H1 (cell line): ENCODE results near the gene ACTR1A. TPM values are rescaled to one million over a fixed set of nuclear protein-coding genes. Genes with fewer than 3 reads are reported as not detected.

Experiments
- CTCF ChIA-PET: fragments of 300-600 bp; sonication (Branson Sonifier 250); formaldehyde crosslinking; loops from one replicate; lab custom pipeline; 2021; ENCODE audit not compliant: partially characterized antibody; lab: Charles Lee
- POLR2A ChIA-PET: fragments of 300-600 bp; sonication (Branson Sonifier 250); formaldehyde crosslinking; loops from one replicate; lab custom pipeline; 2021; ENCODE audit warnings: inconsistent platforms; ENCODE audit not compliant: partially characterized antibody; lab: Charles Lee
- DNase-seq, 2 experiments: peaks; one replicate each; pipeline versions ENCODE4 v3.0.0 to v3.0.0-alpha.2; 2010 to 2022; ENCODE audit warnings: low spot score in 2 of 2, low read depth in 1 of 2, mixed read lengths in 1 of 2
- FAIRE-seq: peaks from 2 replicates; lab custom pipeline; 2011; peaks lifted over from hg19 to GRCh38; lab: Jason Lieb, UNC
- H2AFZ ChIP-seq: 2 replicates; pipeline ENCODE4 v1.8.1; 2012; ENCODE audit warnings: low read length, inconsistent platforms
- H2AK5ac ChIP-seq: 2 replicates; pipeline ENCODE4 v1.6.1; 2013; ENCODE audit warnings: low read depth, low read length
- H2BK120ac ChIP-seq: replicated peaks from 2 replicates; pipeline ENCODE3; 2013; ENCODE audit warnings: low read depth, low read length, inconsistent platforms
- H2BK12ac ChIP-seq: 2 replicates; pipeline ENCODE4 v1.6.1; 2013; ENCODE audit warnings: low read depth, low read length
- H2BK15ac ChIP-seq: 2 replicates; pipeline ENCODE4 v1.6.1; 2013; ENCODE audit warnings: low read length
- H2BK20ac ChIP-seq: 2 replicates; pipeline ENCODE4 v1.6.1; 2013; ENCODE audit warnings: low read length
- H2BK5ac ChIP-seq: 2 replicates; pipeline ENCODE4 v1.6.1; 2013; ENCODE audit warnings: low read depth, low read length
- H3K14ac ChIP-seq: 2 replicates; pipeline ENCODE4 v1.6.1; 2013; ENCODE audit warnings: inconsistent platforms; ENCODE audit not compliant: insufficient read length
- H3K18ac ChIP-seq: 2 replicates; pipeline ENCODE4 v1.6.1; 2013; ENCODE audit warnings: low read length; ENCODE audit errors: extremely low read depth
- H3K23ac ChIP-seq: 2 replicates; pipeline ENCODE4 v1.6.1; 2013; ENCODE audit warnings: inconsistent platforms; ENCODE audit not compliant: insufficient read length
- H3K23me2 ChIP-seq: 2 replicates; pipeline ENCODE4 v1.6.1; 2013; ENCODE audit warnings: low read depth, low read length
- H3K27ac ChIP-seq: 2 replicates; pipeline ENCODE4 v1.6.1; 2011; ENCODE audit warnings: low read depth, low read length, inconsistent platforms
- H3K27me3 ChIP-seq, 4 experiments: replicated peaks in 1 of 4; 1 replicate in 1 of 4; 2 replicates in 3 of 4; pipeline versions ENCODE4 v1.6.1 to v1.8.1; 2011 to 2013; ENCODE audit warnings: low read length in 3 of 4, mild to moderate bottlenecking in 3 of 4, inconsistent platforms in 2 of 4, mixed read lengths in 2 of 4, moderate library complexity in 1 of 4; ENCODE audit not compliant: control insufficient read depth in 3 of 4, insufficient read depth in 3 of 4; ENCODE audit errors: extremely low read depth in 1 of 4
- H3K36me3 ChIP-seq, 4 experiments: 2 replicates each; pipeline versions ENCODE4 v1.6.1 to v1.8.1; 2011 to 2013; ENCODE audit warnings: mild to moderate bottlenecking in 4 of 4, low read length in 3 of 4, moderate library complexity in 2 of 4, control low read depth in 1 of 4, inconsistent platforms in 1 of 4; ENCODE audit not compliant: insufficient read depth in 4 of 4, control insufficient read depth in 2 of 4
- H3K4ac ChIP-seq: replicated peaks from 2 replicates; pipeline ENCODE3; 2013; ENCODE audit warnings: low read length, low read depth, mixed read lengths, inconsistent platforms; ENCODE audit not compliant: insufficient read length
- H3K4me1 ChIP-seq, 4 experiments: replicated peaks in 1 of 4; 1 replicate in 1 of 4; 2 replicates in 3 of 4; pipeline versions ENCODE4 v1.6.1 to v1.8.1; 2011 to 2013; ENCODE audit warnings: low read length in 3 of 4, inconsistent platforms in 2 of 4, mixed read lengths in 1 of 4; ENCODE audit not compliant: insufficient read depth in 4 of 4, control insufficient read depth in 3 of 4
- H3K4me2 ChIP-seq, 2 experiments: 2 replicates each; pipeline versions ENCODE4 v1.6.1 to v1.8.1; 2011 to 2013; ENCODE audit warnings: low read depth in 2 of 2, low read length in 2 of 2, control low read depth in 1 of 2, inconsistent platforms in 1 of 2, mild to moderate bottlenecking in 1 of 2; ENCODE audit not compliant: insufficient read depth in 1 of 2
- H3K4me3 ChIP-seq, 4 experiments: fragments of 200-600, 300-600 bp in 1 of 4; sonication (generic), shearing (Covaris generic), sonication (Bioruptor Twin) in 1 of 4; 2 replicates each; pipeline versions ENCODE4 v1.5.1 to v1.8.1; 2011 to 2016; ENCODE audit warnings: low read length in 4 of 4, low read depth in 3 of 4, control low read depth in 2 of 4, inconsistent platforms in 2 of 4, mild to moderate bottlenecking in 2 of 4, mixed read lengths in 1 of 4, moderate library complexity in 1 of 4; ENCODE audit not compliant: insufficient read depth in 2 of 4; ENCODE audit errors: extremely low read depth in 1 of 4
- H3K56ac ChIP-seq: replicated peaks from 2 replicates; pipeline ENCODE3; 2013; ENCODE audit warnings: low read depth, mild to moderate bottlenecking, mixed read lengths, low read length, inconsistent platforms; ENCODE audit not compliant: insufficient read length
- H3K79me1 ChIP-seq: 2 replicates; pipeline ENCODE4 v1.6.1; 2013; ENCODE audit warnings: low read depth, low read length, control low read depth
- H3K79me2 ChIP-seq, 2 experiments: 2 replicates each; pipeline versions ENCODE4 v1.6.1 to v1.8.1; 2012 to 2013; ENCODE audit warnings: low read length in 2 of 2, mild to moderate bottlenecking in 2 of 2, inconsistent platforms in 1 of 2; ENCODE audit not compliant: insufficient read depth in 2 of 2, control insufficient read depth in 1 of 2
- H3K9ac ChIP-seq, 4 experiments: replicated peaks in 1 of 4; 1 replicate in 1 of 4; 2 replicates in 3 of 4; pipeline versions ENCODE4 v1.6.1 to v1.8.1; 2011 to 2013; ENCODE audit warnings: low read depth in 3 of 4, low read length in 3 of 4, control low read depth in 2 of 4, mild to moderate bottlenecking in 2 of 4, moderate library complexity in 2 of 4, inconsistent platforms in 1 of 4; ENCODE audit errors: extremely low read depth in 1 of 4
- H3K9me3 ChIP-seq, 2 experiments: 2 replicates each; pipeline versions ENCODE4 v1.6.1 to v1.8.1; 2012 to 2013; ENCODE audit warnings: mild to moderate bottlenecking in 2 of 2, moderate library complexity in 2 of 2, control low read depth in 1 of 2, inconsistent platforms in 1 of 2, low read depth in 1 of 2, low read length in 1 of 2, mixed read lengths in 1 of 2; ENCODE audit not compliant: insufficient read depth in 2 of 2
- H4K20me1 ChIP-seq, 2 experiments: replicated peaks in 1 of 2; 2 replicates each; pipeline versions ENCODE3 to v1.8.1; 2011 to 2013; ENCODE audit warnings: inconsistent platforms in 2 of 2, low read length in 2 of 2, mild to moderate bottlenecking in 1 of 2; ENCODE audit not compliant: insufficient read depth in 2 of 2, control insufficient read depth in 1 of 2
- H4K5ac ChIP-seq: 2 replicates; pipeline ENCODE4 v1.6.1; 2013; ENCODE audit warnings: low read length, low read depth, mixed read lengths, inconsistent platforms; ENCODE audit not compliant: insufficient read length
- H4K8ac ChIP-seq: 2 replicates; pipeline ENCODE4 v1.8.0; 2013; ENCODE audit warnings: mild to moderate bottlenecking, moderate library complexity, low read length, inconsistent platforms; ENCODE audit not compliant: insufficient read depth; ENCODE audit errors: extremely low read depth
- H4K91ac ChIP-seq: replicated peaks from 2 replicates; pipeline ENCODE3; 2013; ENCODE audit warnings: low read length, mixed read lengths, inconsistent platforms; ENCODE audit not compliant: insufficient read length
- MAFK ChIP-seq: IDR thresholded peaks from 2 replicates; pipeline ENCODE4 v1.6.1; 2012; ENCODE audit warnings: low read depth, mild to moderate bottlenecking, improper control_type of control experiment, low read length
- WGBS, 2 experiments: shearing (Covaris generic) in 1 of 2; methylation state at CpG; one replicate each; pipeline versions ENCODE4 v1.1.6 to v1.1.7; 2013 to 2015; ENCODE audit warnings: low lambda C conversion rate in 2 of 2, mixed read lengths in 2 of 2, inconsistent platforms in 1 of 2, low coverage in 1 of 2, missing lambda C conversion rate in 1 of 2; ENCODE audit not compliant: insufficient replicate concordance in 2 of 2, insufficient coverage in 1 of 2, insufficient read length in 1 of 2; ENCODE audit errors: extremely low coverage in 1 of 2, missing lambda C conversion rate in 1 of 2; 5-methylcytosine and 5-hydroxymethylcytosine counted together
- polyA plus RNA-seq, 7 experiments: library from polyadenylated mRNA; depleted of rRNA in 3 of 7; stranded (reverse) in 5 of 7; unstranded in 2 of 7; fragments of >200 nt in 5 of 7; fragments of 200-250 nt in 2 of 7; gene quantifications; 1 replicate in 5 of 7; 2 replicates in 1 of 7; 4 replicates in 1 of 7; pipeline versions ENCODE4 v1.2.1 to v1.2.3, GENCODE V29; 2011 to 2013; ENCODE audit warnings: missing spikeins in 2 of 7, mixed read lengths in 2 of 7
- total RNA-seq: library from RNA; stranded (reverse); fragmentation: NEBNext Ultra II Directional; extraction: Animal tissue kit (Norgen Biotek cat#: 25700); gene quantifications from 2 replicates; pipeline ENCODE4 v1.2.1, GENCODE V29; 2021

ACTR1A gene
- total and polyA plus RNA-seq, 2 of the 8 experiments (the other 6 are each of a cell fraction or from before 2014, with no cell fraction given): 78.6 to 86.3 TPM

- no peak overlapping the region for H3K4me3 ChIP-seq
- H3K9ac ChIP-seq: no peak overlapping the region
- DNase-seq: no peak
- H4K91ac ChIP-seq: no peak overlapping the region
- H3K23me2 ChIP-seq: no peaks in the 10 kb centered on the region
- no peak for FAIRE-seq
- no peak overlapping the region for H4K8ac ChIP-seq
- H2BK12ac ChIP-seq: no peak overlapping the region
- H2BK20ac ChIP-seq: no peak overlapping the region
- no peak overlapping the region for H3K4ac ChIP-seq
- H3K27me3 ChIP-seq: no peaks in the 10 kb centered on the region
- H4K5ac ChIP-seq: no peak overlapping the region
- peaks cover 0 to 2% of the 10 kb centered on the region in 2 experiments for H4K20me1 ChIP-seq
- H2AFZ ChIP-seq: no peak overlapping the region
- H3K23ac ChIP-seq: no peak overlapping the region
- ChIA-PET CTCF (interaction anchor here (0.7 to 2.2 kb wide), 4 partner anchors 44 to 147 kb away, joined by 3 to 9 read pairs (median 4); no protein-coding TSS in a partner anchor), POLR2A (interaction anchor here (0.6 to 1.2 kb wide), 2 partner anchors 17 to 196 kb away, joined by 3 read pairs; partner anchors contain the start of gene ACTR1A)
- no peak overlapping the region for H3K27ac ChIP-seq
- H3K4me1 ChIP-seq: no peaks in the 10 kb centered on the region
- no peaks in the 10 kb centered on the region; a peak in 1 of 8 replicates for H3K36me3 ChIP-seq
- no peak overlapping the region for H2BK15ac ChIP-seq
- H3K79me2 ChIP-seq: no peaks in the 10 kb centered on the region; a peak in 1 of 4 replicates
- no peak overlapping the region for H3K4me2 ChIP-seq
- no peak overlapping the region for H3K18ac ChIP-seq
- H2AK5ac ChIP-seq: no peak overlapping the region
- WGBS, 2 experiments: 95% methylated on average over 12 of the region's 12 CpGs; no CpG with 5 or more reads in 1 of the 2 experiments
- no peaks in the 10 kb centered on the region for H3K9me3 ChIP-seq
- no peaks in the 10 kb centered on the region; the same call in 1 of the 2 replicates for H3K79me1 ChIP-seq
- H2BK120ac ChIP-seq: no peak overlapping the region
- H3K56ac ChIP-seq: no peak overlapping the region
- H2BK5ac ChIP-seq: no peak overlapping the region
- H3K14ac ChIP-seq: no peak overlapping the region
- TF ChIP-seq MAFK: no peak
Measured at GRCh38 chr10:102519246-102519825, 16.8 kb upstream of the ACTR1A start.
